ENCODE data around the gene PDCD2L. TPM values are rescaled to one million over a fixed set of nuclear protein-coding genes. Genes with fewer than 3 reads are reported as not detected.

PDCD2L gene
- polyA plus RNA-seq, 1 of the 3 experiments (the other 2 are of a cell fraction), result 20.8 TPM

GRCh38 chr19:34355201-34355600, 49.0 kb upstream of the PDCD2L start (continued):
- TF ChIP-seq, protein P1, sequence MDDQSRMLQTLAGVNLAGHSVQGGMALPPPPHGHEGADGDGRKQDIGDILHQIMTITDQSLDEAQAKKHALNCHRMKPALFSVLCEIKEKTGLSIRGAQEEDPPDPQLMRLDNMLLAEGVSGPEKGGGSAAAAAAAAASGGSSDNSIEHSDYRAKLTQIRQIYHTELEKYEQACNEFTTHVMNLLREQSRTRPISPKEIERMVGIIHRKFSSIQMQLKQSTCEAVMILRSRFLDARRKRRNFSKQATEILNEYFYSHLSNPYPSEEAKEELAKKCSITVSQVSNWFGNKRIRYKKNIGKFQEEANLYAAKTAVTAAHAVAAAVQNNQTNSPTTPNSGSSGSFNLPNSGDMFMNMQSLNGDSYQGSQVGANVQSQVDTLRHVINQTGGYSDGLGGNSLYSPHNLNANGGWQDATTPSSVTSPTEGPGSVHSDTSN (IDR thresholded peaks at IDR 0.05), result no peak
- TF ChIP-seq, protein P2, sequence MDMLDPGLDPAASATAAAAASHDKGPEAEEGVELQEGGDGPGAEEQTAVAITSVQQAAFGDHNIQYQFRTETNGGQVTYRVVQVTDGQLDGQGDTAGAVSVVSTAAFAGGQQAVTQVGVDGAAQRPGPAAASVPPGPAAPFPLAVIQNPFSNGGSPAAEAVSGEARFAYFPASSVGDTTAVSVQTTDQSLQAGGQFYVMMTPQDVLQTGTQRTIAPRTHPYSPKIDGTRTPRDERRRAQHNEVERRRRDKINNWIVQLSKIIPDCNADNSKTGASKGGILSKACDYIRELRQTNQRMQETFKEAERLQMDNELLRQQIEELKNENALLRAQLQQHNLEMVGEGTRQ (IDR thresholded peaks at IDR 0.05; ENCODE audit: borderline replicate concordance, low read depth, low read length), result no peak

DNA sequence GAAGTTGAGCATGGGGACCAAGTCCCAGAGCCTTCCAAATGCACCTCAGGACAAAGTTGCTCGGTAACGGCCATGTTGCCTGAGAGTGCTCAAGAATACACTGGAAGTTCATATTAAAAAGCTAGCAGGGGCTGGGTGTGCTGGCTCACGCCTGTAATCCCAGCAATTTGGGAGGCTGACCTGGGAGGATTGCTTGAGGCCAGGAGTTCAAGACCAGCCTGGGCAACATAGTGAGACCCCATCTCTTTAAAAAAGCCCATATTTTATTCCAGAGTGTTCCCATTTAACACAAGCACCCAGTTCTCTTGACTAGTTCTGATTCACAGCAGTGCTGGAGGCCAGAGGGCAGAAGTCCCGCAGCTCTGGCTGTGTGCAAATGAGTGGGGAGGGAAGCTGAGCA, 47.3 kb upstream of the PDCD2L start:
- Histone ChIP-seq H3K4me1 (ENCODE audit: control insufficient read depth in 1 of 2, insufficient read depth in 2 of 2, low read depth in 1 of 2, low read length in 1 of 2) (peaks cover 11 to 17% of the 10 kb centered on the region in 2 experiments; a peak in 2 of 4 replicates), H4K20me1 (ENCODE audit: insufficient read depth) (no peaks in the 10 kb centered on the region), H3F3A (replicated peaks; ENCODE audit: insufficient read depth) (peaks cover 22% of the 10 kb centered on the region), H3K9me3 (no peaks in the 10 kb centered on the region), H3K27me3 (ENCODE audit: insufficient read depth) (no peaks in the 10 kb centered on the region), H3K4me2 (no peak overlapping the region), H3K9me2 (no peaks in the 10 kb centered on the region), H3K27ac (ENCODE audit: low read depth in 2 of 2, low read length in 1 of 2) (no peak overlapping the region), H3K36me3 (replicated peaks in 1 of 2; ENCODE audit: control insufficient read depth in 1 of 2, insufficient read depth in 2 of 2, low read length in 1 of 2) (peaks cover 0 to 4% of the 10 kb centered on the region in 2 experiments), H2AFZ (ENCODE audit: low read depth) (no peak overlapping the region), H3K4me3 (ENCODE audit: low read depth in 2 of 2, low read length in 1 of 2) (no peak overlapping the region), H3K9ac (no peak overlapping the region), H3K79me2 (ENCODE audit: insufficient read depth) (no peaks in the 10 kb centered on the region)
- WGBS (ENCODE audit: low lambda C conversion rate), result 100% methylated on average over 4 of the region's 4 CpGs
- DNase-seq, result no peak
- POLR2A ChIA-PET, result no interaction called here
- TF ChIP-seq RCOR1 (IDR thresholded peaks at IDR 0.05; ENCODE audit: low read length) (no peak), EP300 (IDR thresholded peaks at IDR 0.05; ENCODE audit: borderline replicate concordance in 1 of 2, low read depth in 1 of 2, low read length in 1 of 2) (no peak), SIN3A (IDR thresholded peaks at IDR 0.05; ENCODE audit: borderline replicate concordance, low read depth, low read length) (no peak), IRF3 (IDR thresholded peaks at IDR 0.05; ENCODE audit: low read depth, low read length) (no peak), CTCF (IDR thresholded peaks at IDR 0.05) (no peak), CHD2 (IDR thresholded peaks at IDR 0.05; ENCODE audit: low read length, partially characterized antibody) (no peak), FOSL2 (IDR thresholded peaks at IDR 0.05; ENCODE audit: borderline replicate concordance, low read depth) (no peak), YY1 (IDR thresholded peaks at IDR 0.05; ENCODE audit: low read depth) (no peak), TEAD4 (IDR thresholded peaks at IDR 0.05; ENCODE audit: borderline replicate concordance, insufficient read depth) (no peak), NFIC (IDR thresholded peaks at IDR 0.05; ENCODE audit: borderline replicate concordance) (no peak), JUND (IDR thresholded peaks at IDR 0.05) (no peak), ELF1 (IDR thresholded peaks at IDR 0.05) (no peak), POLR2AphosphoS5 (IDR thresholded peaks at IDR 0.05; ENCODE audit: low read depth, low read length) (no peak), GABPA (IDR thresholded peaks at IDR 0.05; ENCODE audit: low read depth) (no peak), RFX5 (IDR thresholded peaks at IDR 0.05; ENCODE audit: low read length) (no peak)
- TF ChIP-seq, protein P2 (IDR thresholded peaks at IDR 0.05; ENCODE audit: borderline replicate concordance, low read depth, low read length), result no peak
- TF ChIP-seq, protein P3, sequence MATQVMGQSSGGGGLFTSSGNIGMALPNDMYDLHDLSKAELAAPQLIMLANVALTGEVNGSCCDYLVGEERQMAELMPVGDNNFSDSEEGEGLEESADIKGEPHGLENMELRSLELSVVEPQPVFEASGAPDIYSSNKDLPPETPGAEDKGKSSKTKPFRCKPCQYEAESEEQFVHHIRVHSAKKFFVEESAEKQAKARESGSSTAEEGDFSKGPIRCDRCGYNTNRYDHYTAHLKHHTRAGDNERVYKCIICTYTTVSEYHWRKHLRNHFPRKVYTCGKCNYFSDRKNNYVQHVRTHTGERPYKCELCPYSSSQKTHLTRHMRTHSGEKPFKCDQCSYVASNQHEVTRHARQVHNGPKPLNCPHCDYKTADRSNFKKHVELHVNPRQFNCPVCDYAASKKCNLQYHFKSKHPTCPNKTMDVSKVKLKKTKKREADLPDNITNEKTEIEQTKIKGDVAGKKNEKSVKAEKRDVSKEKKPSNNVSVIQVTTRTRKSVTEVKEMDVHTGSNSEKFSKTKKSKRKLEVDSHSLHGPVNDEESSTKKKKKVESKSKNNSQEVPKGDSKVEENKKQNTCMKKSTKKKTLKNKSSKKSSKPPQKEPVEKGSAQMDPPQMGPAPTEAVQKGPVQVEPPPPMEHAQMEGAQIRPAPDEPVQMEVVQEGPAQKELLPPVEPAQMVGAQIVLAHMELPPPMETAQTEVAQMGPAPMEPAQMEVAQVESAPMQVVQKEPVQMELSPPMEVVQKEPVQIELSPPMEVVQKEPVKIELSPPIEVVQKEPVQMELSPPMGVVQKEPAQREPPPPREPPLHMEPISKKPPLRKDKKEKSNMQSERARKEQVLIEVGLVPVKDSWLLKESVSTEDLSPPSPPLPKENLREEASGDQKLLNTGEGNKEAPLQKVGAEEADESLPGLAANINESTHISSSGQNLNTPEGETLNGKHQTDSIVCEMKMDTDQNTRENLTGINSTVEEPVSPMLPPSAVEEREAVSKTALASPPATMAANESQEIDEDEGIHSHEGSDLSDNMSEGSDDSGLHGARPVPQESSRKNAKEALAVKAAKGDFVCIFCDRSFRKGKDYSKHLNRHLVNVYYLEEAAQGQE (IDR thresholded peaks at IDR 0.05; ENCODE audit: low read depth, low read length), result no peak
- CTCF ChIA-PET, result interaction anchor here (2.5 kb wide), 1 partner anchor 11 kb away, joined by 13 read pairs; no protein-coding TSS in a partner anchor

Measured in SK-N-SH (cell line).